ENCODE data around the gene MSANTD1. TPM values are rescaled to one million over a fixed set of nuclear protein-coding genes. Genes with fewer than 3 reads are reported as not detected.

MSANTD1 gene
- total RNA-seq, 1 donor, result 2.2 TPM

GRCh38 chr4:3261411-3262207 is 12.7 kb downstream of the MSANTD1 start:
- DNase-seq (ENCODE audit: low read depth in 2 of 3, low spot score in 2 of 3), result no peak

DNA sequence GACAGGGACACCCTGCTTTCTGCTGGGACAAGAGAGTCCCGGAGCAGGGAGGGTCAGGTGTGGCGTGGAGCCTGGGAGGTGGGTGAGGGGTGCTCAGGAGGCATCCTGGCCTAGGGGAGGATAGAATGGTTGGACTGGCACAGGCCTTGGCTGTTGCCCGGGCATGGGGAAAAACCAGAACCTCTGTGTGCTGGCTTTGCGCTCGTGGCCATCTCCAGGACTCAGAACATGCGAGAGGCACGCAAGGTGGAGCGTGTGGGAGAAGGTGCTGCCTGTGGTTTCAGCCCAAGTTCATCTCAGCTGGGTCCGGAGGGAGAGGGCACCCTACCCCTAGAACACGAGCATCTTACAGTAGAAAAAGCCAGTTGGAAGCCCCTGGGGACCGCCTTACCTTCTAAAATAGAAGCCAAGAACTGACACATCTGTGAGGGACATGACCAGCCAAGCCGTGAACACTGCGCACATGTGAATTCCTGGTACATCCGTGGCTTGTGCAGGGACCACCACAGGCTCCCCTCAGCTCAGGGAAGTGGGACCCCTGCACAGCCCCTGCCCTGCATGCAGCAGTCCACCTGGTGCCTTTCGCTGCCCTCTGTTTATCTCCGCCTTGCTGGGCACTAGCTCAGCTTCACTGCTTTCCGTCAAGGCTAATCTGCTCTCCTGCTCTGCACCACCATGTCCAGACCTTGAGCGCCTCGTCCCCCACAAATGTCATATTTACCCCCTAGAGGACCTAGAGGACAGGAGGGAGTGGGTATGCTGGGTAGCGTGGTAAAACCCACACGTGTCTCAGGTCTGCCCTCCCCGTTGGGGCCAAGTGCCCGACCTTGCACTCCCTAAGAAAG is 13.5 kb downstream of the MSANTD1 start:
- no peak for DNase-seq (ENCODE audit: low read depth in 2 of 3, low spot score in 2 of 3)

DNA sequence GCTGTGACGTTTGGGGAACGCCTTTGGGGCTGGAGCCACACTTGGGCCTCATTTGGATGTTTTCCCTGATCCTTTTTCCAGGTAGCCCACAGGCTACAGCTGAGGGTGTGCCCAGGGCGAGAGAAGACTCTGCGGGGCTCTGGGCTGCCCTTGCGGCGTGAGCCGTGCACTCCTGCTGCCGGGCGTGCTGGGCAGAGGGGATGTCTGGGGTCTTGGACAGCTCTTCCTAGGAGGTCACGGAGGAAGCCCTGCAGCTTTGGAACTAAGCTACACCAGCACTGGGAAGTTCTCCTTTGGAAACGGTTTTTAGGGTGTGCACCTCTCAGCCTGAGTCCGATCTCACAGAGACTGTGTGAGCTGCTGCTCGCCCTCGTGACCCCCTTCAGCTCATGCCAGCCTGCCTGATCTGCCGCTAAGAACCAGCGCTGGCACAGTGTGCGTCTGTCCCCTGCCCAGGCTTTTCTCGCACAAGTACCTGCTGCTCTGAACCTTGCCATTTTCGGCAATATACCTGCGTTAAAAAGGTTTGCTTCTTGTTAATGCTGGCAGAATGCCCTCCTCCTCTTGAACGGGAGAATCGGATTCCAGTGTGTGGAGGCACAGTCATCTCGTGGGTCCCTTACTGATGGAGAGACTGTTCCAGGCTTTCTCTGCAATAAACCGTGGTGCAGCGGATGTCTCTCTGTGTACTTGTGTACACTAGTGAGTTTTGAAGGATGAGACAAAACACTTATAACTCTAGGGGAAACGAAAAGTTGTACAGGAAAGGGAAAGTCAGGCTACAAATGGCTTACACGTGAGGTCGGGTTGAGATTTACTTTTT is 14.3 kb downstream of the MSANTD1 start:
- no peak for DNase-seq (ENCODE audit: low read depth in 2 of 3, low spot score in 2 of 3)

- no peak for DNase-seq (ENCODE audit: low read depth in 2 of 3, low spot score in 2 of 3)
Observed at GRCh38 chr4:3263876-3264193, 14.9 kb downstream of the MSANTD1 start.

GRCh38 chr4:3266076-3266475 is 17.1 kb downstream of the MSANTD1 start:
- DNase-seq (ENCODE audit: low read depth in 2 of 3, low spot score in 2 of 3), result no peak

DNA sequence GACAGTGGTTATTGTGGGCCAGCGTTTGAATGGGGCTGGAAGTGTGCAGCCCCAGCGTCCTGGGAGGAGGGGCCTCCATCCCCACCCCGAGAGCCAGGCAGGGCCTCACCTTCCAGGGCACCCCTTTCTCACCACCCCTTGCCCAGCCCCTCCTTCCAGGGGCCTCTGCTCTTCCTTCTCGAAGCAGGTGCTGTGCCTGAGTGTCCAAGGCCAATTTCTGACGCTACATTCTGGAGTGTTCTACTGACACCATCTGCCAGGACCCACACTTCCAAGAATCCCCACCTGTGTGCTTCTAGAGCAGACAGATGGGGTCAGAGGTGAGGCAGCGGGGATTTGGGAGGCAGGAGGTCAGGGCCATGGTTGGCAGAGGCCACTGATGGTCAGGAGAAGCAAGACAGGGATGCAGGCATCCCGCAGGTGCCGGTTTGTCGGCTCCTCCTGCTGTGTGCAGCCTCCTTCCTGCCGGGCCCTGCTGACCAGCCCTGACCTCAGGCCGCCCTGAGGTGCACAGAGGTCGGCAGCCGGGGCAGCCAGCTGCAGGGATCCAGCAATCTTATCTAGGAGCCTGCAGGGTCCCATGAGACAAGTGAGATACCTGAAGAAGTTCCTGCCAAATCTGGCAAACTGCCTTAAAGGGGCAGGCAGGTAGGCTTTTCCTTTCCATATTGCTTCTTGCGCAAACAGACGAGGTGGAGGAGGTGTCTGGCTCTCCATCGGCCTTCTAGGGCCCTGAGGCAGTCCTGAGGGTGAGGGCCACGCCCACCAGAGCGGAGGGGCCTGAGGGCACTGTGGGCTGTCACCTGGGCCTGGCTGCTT is 18.8 kb downstream of the MSANTD1 start:
- no peak for DNase-seq (ENCODE audit: low read depth in 2 of 3, low spot score in 2 of 3)

DNA sequence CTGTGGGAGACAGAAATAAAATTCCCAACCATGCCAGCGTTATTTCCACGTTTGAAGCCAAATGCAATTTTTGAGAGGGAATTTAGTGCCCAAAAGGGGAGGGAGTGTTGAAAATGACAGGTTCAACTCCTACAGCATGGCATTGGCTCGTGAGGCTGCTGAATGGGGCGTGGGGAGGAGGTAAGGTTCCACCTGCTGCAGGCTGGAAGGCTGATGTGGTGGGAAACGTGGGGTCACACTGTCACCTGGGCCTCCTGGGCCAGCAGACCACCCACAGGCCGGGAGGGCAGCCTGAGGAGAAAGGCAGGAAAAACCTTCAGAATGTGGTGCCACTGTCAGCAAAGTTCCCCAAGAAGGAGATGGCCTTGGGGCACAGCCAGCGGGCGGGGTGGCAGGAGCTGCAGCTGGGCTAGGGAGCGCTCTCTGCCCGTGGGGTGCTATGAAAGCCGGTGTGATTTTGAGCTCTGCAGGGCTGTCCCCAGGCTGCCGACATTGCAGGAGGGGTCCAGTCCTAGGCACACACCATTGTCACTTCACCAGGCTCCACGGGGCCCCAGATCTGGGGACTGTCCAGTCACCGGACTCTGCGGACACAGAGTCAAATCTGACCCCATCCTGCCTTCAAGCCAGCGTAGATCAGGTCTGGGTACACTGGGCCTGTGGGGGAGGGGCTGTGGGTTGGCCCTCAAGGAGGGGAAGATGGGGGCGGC is 19.6 kb downstream of the MSANTD1 start:
- no peak for DNase-seq (ENCODE audit: low read depth in 2 of 3, low spot score in 2 of 3)

DNA sequence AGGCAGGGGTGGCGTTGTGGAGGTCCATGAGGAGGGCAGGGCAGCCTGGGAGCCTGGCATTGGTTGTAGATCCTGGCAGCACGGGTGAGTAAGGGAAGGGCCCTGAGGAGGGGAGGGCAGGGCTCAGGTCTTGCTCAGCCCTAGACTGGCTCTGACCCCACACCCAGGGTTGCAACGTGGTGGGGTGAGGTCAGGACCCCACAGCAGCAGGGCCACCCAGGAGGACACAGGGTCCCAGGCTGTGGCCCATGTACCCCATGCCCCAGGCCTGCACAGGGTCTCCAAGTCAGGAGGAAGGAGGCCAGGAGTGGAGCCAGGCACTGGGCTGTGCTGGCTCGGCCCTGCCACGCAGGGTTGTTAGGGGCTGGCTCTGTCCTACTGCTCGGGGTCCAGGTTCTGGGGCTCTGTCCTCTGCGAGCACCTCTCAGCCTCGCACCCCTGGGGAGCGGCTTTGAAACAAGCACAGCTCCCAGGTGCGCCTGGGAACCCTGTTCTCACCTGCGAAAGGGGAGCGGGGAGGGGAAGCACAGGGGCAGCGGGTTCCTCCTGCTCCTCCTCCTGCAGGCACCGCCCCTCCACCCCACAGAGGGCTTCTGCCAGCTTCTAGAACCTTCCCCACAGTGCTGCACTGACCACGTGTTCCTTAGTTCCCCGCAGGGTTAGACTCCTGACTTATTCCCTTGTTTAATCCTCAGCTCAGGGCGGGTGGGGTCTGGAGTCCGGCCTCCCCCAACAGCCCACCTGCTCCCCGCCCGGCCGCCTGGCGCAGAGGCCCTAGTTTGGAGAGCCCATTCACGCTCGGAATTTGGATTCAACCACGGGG is 20.4 kb downstream of the MSANTD1 start:
- DNase-seq (ENCODE audit: low read depth in 2 of 3, low spot score in 2 of 3), result no peak

- DNase-seq (ENCODE audit: low read depth in 2 of 3, low spot score in 2 of 3), result no peak
Observed at GRCh38 chr4:3269991-3270611, 21.1 kb downstream of the MSANTD1 start.

DNA sequence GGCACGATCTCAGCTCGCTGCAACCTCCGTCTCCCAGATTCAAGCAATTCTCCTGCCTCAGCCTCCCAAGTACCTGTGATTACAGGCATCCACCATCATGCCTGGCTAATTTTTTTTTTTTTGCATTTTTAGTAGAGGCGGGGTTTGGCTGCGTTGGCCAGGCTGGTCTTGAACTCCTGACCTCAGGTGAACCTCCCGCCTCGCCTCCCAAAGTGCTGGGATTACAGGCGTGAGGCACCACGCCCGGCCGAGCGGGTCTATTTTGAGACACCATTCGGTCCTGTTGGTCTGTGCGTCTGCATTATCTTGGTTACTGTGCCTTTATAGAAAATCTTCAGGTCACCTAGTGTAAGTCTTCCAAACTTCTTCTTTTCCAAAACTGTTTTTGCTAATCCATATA is 22.2 kb downstream of the MSANTD1 start:
- no peak for DNase-seq (ENCODE audit: low read depth in 2 of 3, low spot score in 2 of 3)

DNA sequence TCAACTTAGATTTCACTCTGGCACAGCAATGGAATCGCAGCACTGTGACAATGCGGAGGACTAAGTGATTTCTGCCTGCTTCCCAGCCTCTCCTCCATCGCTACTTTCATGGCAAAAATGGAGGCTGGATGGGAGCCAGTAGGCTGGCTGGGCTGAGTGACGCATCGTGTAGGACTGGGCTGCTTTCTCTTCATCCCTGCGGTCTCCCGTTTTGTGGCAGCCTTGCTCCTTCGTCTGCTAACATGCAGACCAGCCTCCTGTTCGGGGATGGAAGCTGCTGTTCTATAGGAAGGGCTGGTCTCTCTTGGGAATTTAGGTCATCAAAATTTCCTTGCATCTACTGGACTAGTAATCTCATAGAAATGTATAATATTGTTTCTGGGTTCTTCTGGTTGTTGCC is 28.0 kb downstream of the MSANTD1 start:
- no peak for DNase-seq (ENCODE audit: low read depth in 2 of 3, low spot score in 2 of 3)

- no peak for DNase-seq (ENCODE audit: low read depth in 2 of 3, low spot score in 2 of 3)
Observed at GRCh38 chr4:3280466-3280865, 31.5 kb downstream of the MSANTD1 start.

GRCh38 chr4:3283483-3283882 is 34.5 kb downstream of the MSANTD1 start:
- DNase-seq (ENCODE audit: low read depth in 2 of 3, low spot score in 2 of 3), result no peak

GRCh38 chr4:3283916-3284315 is 35.0 kb downstream of the MSANTD1 start:
- no peak for DNase-seq (ENCODE audit: low read depth in 2 of 3, low spot score in 2 of 3)

DNA sequence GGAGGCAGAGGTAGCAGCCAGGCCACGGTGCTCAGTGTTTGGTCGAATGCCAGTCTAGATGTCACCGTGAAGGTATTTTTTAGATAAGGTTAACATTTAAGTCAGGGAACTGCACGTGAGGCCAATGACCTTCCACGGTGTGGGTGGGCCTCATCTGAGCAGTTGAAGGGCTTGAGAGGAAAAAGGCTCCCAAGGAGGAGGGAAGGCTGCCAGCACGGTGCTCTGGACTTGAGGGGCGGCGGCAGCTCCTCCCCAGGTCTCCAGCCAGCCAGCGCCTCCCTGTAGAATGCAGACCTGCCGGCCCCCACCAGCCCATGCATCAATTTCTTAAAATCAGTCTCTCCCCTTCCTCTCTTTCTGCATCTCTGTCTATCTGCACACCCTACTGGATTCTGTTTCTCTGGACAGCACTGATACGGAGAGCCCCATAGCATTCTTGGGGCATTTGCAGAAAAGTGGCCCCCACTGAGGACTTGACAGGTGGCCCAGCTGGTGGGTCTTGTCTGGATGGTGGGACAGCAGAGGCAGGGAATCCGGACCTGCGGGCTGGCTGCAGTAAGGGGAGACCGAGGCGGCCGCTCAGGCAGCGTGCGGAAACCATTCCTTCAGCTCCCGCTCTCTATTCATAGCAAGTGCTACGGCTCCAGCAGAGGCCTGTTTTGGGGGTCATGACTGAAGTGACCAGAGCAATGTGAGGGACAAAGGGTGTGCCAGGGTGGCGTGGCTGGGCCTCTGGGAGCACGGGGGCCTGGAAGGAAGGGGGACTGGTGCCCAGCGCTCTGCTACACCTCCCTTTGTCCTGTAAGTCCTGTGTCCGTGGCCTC is 36.0 kb downstream of the MSANTD1 start:
- DNase-seq (ENCODE audit: low read depth in 2 of 3, low spot score in 2 of 3), result no peak

- DNase-seq (ENCODE audit: low read depth in 2 of 3, low spot score in 2 of 3), result peak in 1 of 3 donors; percentile 29
Observed at GRCh38 chr4:3285558-3286334, 36.8 kb downstream of the MSANTD1 start.
